ENCODE measurements around the gene HOXB3.

DNA sequence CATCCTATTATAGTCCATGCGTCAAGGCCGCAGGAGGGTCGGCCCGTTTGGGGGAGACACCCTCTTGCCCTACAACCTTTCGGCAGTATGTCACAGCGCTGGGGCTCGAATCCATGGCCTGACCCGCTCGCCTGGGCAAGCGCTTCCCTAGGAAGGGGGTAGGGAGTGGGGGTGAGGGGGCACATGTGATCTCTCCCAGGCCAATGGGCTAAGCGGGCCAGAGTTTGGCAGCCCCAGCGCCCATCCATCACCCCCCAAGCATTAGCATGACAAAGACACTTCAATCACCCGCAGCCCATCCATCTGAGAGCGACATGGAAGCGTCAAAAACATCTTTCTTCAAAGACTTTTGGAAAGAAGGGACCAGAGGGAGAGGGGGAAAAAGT lies 59.2 kb downstream of the HOXB3 start, which contains the start of gene HOXB1:
- TF ChIP-seq EP300 (IDR thresholded peaks at IDR 0.05): no peak
- TF ChIP-seq POLR2A (IDR thresholded peaks at IDR 0.05): no peak
